Activated naive CD8-positive, alpha-beta T cell treated with anti-CD3 and anti-CD28 coated beads, Interleukin-2, amount 50 U/mL, for 24 hours (primary cell): ENCODE results near the gene AMPH.
"Not testable (repeated sequence)": the region's sequence is repeated elsewhere in the genome, so short reads cannot be mapped to it uniquely, and the experiment has no call there.

Source experiments
- ATAC-seq: fragments of 150-1000 bp; cut with Tn5 transposase; one replicate; pipeline ENCODE4 v1.10.0; 2021
- DNase-seq: peaks from one replicate; pipeline ENCODE4 v3.0.0; 2021
- H3K27ac Mint-ChIP-seq: one replicate; pipeline ENCODE4 v1.8.0; 2021; ENCODE audit warnings: mild to moderate bottlenecking, mixed read lengths
- H3K27me3 Mint-ChIP-seq: one replicate; pipeline ENCODE4 v1.8.0; 2021; ENCODE audit warnings: mixed read lengths
- H3K36me3 Mint-ChIP-seq: one replicate; pipeline ENCODE4 v1.8.0; 2021; ENCODE audit warnings: low read depth, mixed read lengths
- H3K4me1 Mint-ChIP-seq: one replicate; pipeline ENCODE4 v1.8.0; 2021; ENCODE audit warnings: mixed read lengths
- H3K4me3 Mint-ChIP-seq: one replicate; pipeline ENCODE4 v1.8.0; 2021; ENCODE audit warnings: mild to moderate bottlenecking, moderate library complexity, mixed read lengths
- H3K9me3 Mint-ChIP-seq: one replicate; pipeline ENCODE4 v1.8.0; 2021; ENCODE audit warnings: mixed read lengths

AMPH gene

GRCh38 chr7:38584443-38585210 is 46.5 kb downstream of the AMPH start:
- no peak for DNase-seq
- no peak overlapping the region for H3K27ac Mint-ChIP-seq

GRCh38 chr7:38580485-38580884 is 50.7 kb downstream of the AMPH start:
- no peak for ATAC-seq
- H3K9me3 Mint-ChIP-seq = peaks cover 9% of the 10 kb centered on the region

More at GRCh38 chr7:38584443-38585210, 46.5 kb downstream of the AMPH start:
- no peak for ATAC-seq
- H3K9me3 Mint-ChIP-seq = no peaks in the 10 kb centered on the region
- no peak overlapping the region for H3K4me3 Mint-ChIP-seq
- H3K4me1 Mint-ChIP-seq = no peaks in the 10 kb centered on the region
- H3K36me3 Mint-ChIP-seq = no peaks in the 10 kb centered on the region
- H3K27me3 Mint-ChIP-seq = peaks cover 2% of the 10 kb centered on the region

GRCh38 chr7:38574086-38574485 is 57.1 kb downstream of the AMPH start:
- H3K36me3 Mint-ChIP-seq = no peaks in the 10 kb centered on the region
- ATAC-seq (no peak), DNase-seq (no peak)
- no peaks in the 10 kb centered on the region for H3K27me3 Mint-ChIP-seq
- H3K27ac Mint-ChIP-seq = no peak overlapping the region
- H3K9me3 Mint-ChIP-seq = peaks cover 11% of the 10 kb centered on the region
- no peaks in the 10 kb centered on the region for H3K4me1 Mint-ChIP-seq
- H3K4me3 Mint-ChIP-seq = no peak overlapping the region

More at GRCh38 chr7:38580485-38580884, 50.7 kb downstream of the AMPH start:
- no peak for DNase-seq
- Mint-ChIP-seq H3K4me3 (no peak overlapping the region), H3K4me1 (no peaks in the 10 kb centered on the region), H3K27ac (no peak overlapping the region), H3K36me3 (no peaks in the 10 kb centered on the region), H3K27me3 (no peaks in the 10 kb centered on the region)

- H3K4me1 Mint-ChIP-seq, H3K27me3 Mint-ChIP-seq, DNase-seq, H3K4me3 Mint-ChIP-seq, H3K36me3 Mint-ChIP-seq, ATAC-seq, H3K27ac Mint-ChIP-seq: not testable (repeated sequence)
- H3K9me3 Mint-ChIP-seq = peaks cover 11% of the 10 kb centered on the region
Observed at GRCh38 chr7:38571620-38572019, 59.6 kb downstream of the AMPH start.

GRCh38 chr7:38568497-38568896 is 62.7 kb downstream of the AMPH start:
- Mint-ChIP-seq H3K27me3 (peaks cover 4% of the 10 kb centered on the region), H3K36me3 (no peaks in the 10 kb centered on the region), H3K4me1 (no peaks in the 10 kb centered on the region), H3K4me3 (no peak overlapping the region), H3K9me3 (no peaks in the 10 kb centered on the region), H3K27ac (no peak overlapping the region)
- no peak for ATAC-seq
- no peak for DNase-seq

- ATAC-seq = no peak
- Mint-ChIP-seq H3K27me3 (peaks cover 11% of the 10 kb centered on the region), H3K36me3 (no peaks in the 10 kb centered on the region), H3K4me3 (no peak overlapping the region), H3K27ac (no peak overlapping the region), H3K9me3 (no peaks in the 10 kb centered on the region), H3K4me1 (no peaks in the 10 kb centered on the region)
- no peak for DNase-seq
Observed at GRCh38 chr7:38565289-38565688, 65.9 kb downstream of the AMPH start.

- Mint-ChIP-seq H3K27ac (no peak overlapping the region), H3K4me3 (no peak overlapping the region), H3K9me3 (no peaks in the 10 kb centered on the region), H3K36me3 (peaks cover 3% of the 10 kb centered on the region), H3K4me1 (no peaks in the 10 kb centered on the region), H3K27me3 (peaks cover 11% of the 10 kb centered on the region)
- ATAC-seq = no peak
- DNase-seq = no peak
Observed at GRCh38 chr7:38563741-38564140, 67.4 kb downstream of the AMPH start.

- H3K36me3 Mint-ChIP-seq = peaks cover 3% of the 10 kb centered on the region
- no peak overlapping the region for H3K4me3 Mint-ChIP-seq
- H3K4me1 Mint-ChIP-seq = no peaks in the 10 kb centered on the region
- H3K9me3 Mint-ChIP-seq = no peaks in the 10 kb centered on the region
- no peak overlapping the region for H3K27ac Mint-ChIP-seq
- no peak for DNase-seq
- peaks cover 11% of the 10 kb centered on the region for H3K27me3 Mint-ChIP-seq
- no peak for ATAC-seq
Observed at GRCh38 chr7:38561166-38561565, 70.0 kb downstream of the AMPH start.

GRCh38 chr7:38558761-38559345 is 72.3 kb downstream of the AMPH start:
- ATAC-seq = no peak
- Mint-ChIP-seq H3K4me1 (no peaks in the 10 kb centered on the region), H3K36me3 (peaks cover 3% of the 10 kb centered on the region), H3K9me3 (no peaks in the 10 kb centered on the region), H3K27ac (no peak overlapping the region), H3K27me3 (peaks cover 7% of the 10 kb centered on the region), H3K4me3 (no peak overlapping the region)
- DNase-seq = no peak

GRCh38 chr7:38554586-38554985 is 76.6 kb downstream of the AMPH start:
- H3K9me3 Mint-ChIP-seq = no peaks in the 10 kb centered on the region
- no peak for ATAC-seq

GRCh38 chr7:38550836-38551235 is 80.3 kb downstream of the AMPH start:
- no peaks in the 10 kb centered on the region for H3K9me3 Mint-ChIP-seq
- H3K4me3 Mint-ChIP-seq = no peak overlapping the region
- H3K4me1 Mint-ChIP-seq = no peaks in the 10 kb centered on the region
- H3K27me3 Mint-ChIP-seq = peaks cover 7% of the 10 kb centered on the region
- no peaks in the 10 kb centered on the region for H3K36me3 Mint-ChIP-seq
- DNase-seq (no peak), ATAC-seq (no peak)
- H3K27ac Mint-ChIP-seq = no peak overlapping the region

More at GRCh38 chr7:38554586-38554985, 76.6 kb downstream of the AMPH start:
- H3K4me3 Mint-ChIP-seq = no peak overlapping the region
- DNase-seq = no peak
- no peaks in the 10 kb centered on the region for H3K27me3 Mint-ChIP-seq
- no peaks in the 10 kb centered on the region for H3K4me1 Mint-ChIP-seq
- H3K36me3 Mint-ChIP-seq = no peaks in the 10 kb centered on the region
- H3K27ac Mint-ChIP-seq = no peak overlapping the region

- ATAC-seq = no peak
- H3K27ac Mint-ChIP-seq = no peak overlapping the region
- H3K4me1 Mint-ChIP-seq = no peaks in the 10 kb centered on the region
- H3K9me3 Mint-ChIP-seq = no peaks in the 10 kb centered on the region
- H3K27me3 Mint-ChIP-seq = peaks cover 7% of the 10 kb centered on the region
- no peaks in the 10 kb centered on the region for H3K36me3 Mint-ChIP-seq
- no peak for DNase-seq
- no peak overlapping the region for H3K4me3 Mint-ChIP-seq
Observed at GRCh38 chr7:38548605-38549004, 82.6 kb downstream of the AMPH start.

GRCh38 chr7:38546763-38547162 is 84.4 kb downstream of the AMPH start:
- Mint-ChIP-seq H3K27ac (no peak overlapping the region), H3K27me3 (peaks cover 7% of the 10 kb centered on the region)

GRCh38 chr7:38545977-38546376 is 85.2 kb downstream of the AMPH start:
- no peak overlapping the region for H3K4me3 Mint-ChIP-seq
- peaks cover 7% of the 10 kb centered on the region for H3K27me3 Mint-ChIP-seq
- H3K4me1 Mint-ChIP-seq = no peaks in the 10 kb centered on the region
- DNase-seq (no peak), ATAC-seq (no peak)
- no peaks in the 10 kb centered on the region for H3K9me3 Mint-ChIP-seq
- no peaks in the 10 kb centered on the region for H3K36me3 Mint-ChIP-seq
- H3K27ac Mint-ChIP-seq = no peak overlapping the region

More at GRCh38 chr7:38546763-38547162, 84.4 kb downstream of the AMPH start:
- DNase-seq (no peak), ATAC-seq (no peak)
- Mint-ChIP-seq H3K4me1 (no peaks in the 10 kb centered on the region), H3K9me3 (no peaks in the 10 kb centered on the region), H3K4me3 (no peak overlapping the region), H3K36me3 (no peaks in the 10 kb centered on the region)

- no peak overlapping the region for H3K27ac Mint-ChIP-seq
- H3K9me3 Mint-ChIP-seq = no peaks in the 10 kb centered on the region
- H3K4me1 Mint-ChIP-seq = peaks cover 16% of the 10 kb centered on the region
- no peaks in the 10 kb centered on the region for H3K36me3 Mint-ChIP-seq
- no peak for ATAC-seq
- no peak overlapping the region for H3K4me3 Mint-ChIP-seq
- DNase-seq = no peak
- H3K27me3 Mint-ChIP-seq = no peaks in the 10 kb centered on the region
Observed at GRCh38 chr7:38542156-38542555, 89.0 kb downstream of the AMPH start.
